RWPE1 (cell line): Measurements from ENCODE around the gene PLA2G12A.

Source experiments
- CTCF ChIA-PET: fragments of 350-600 bp; sonication (Branson Sonifier 250); formaldehyde crosslinking; extraction: SDS; loops from one replicate; lab custom pipeline; 2021; lab: Yijun Ruan, JAX
- POLR2A ChIA-PET: fragments of 400-600 bp; formaldehyde crosslinking; extraction: SDS; loops from one replicate; lab custom pipeline; 2020; ENCODE audit warnings: antibody characterized with exemption; ENCODE audit not compliant: low non-redundant PET; lab: Yijun Ruan, JAX
- DNase-seq: peaks from one replicate; pipeline ENCODE4 v3.0.0; 2012; ENCODE audit warnings: low spot score
- H3K27ac ChIP-seq: fragments of 450-650 bp; 2 replicates; pipeline ENCODE4 v1.5.1; 2017
- TF ChIP-seq, protein P1 (sequence below): fragments of 450-650 bp; conservative IDR thresholded peaks from 2 replicates; pipeline ENCODE4 v1.5.1; 2017; ENCODE audit warnings: low read depth, mild to moderate bottlenecking

PLA2G12A gene

GRCh38 chr4:109719604-109720003 is 10.3 kb downstream of the PLA2G12A start:
- TF ChIP-seq, protein P1, sequence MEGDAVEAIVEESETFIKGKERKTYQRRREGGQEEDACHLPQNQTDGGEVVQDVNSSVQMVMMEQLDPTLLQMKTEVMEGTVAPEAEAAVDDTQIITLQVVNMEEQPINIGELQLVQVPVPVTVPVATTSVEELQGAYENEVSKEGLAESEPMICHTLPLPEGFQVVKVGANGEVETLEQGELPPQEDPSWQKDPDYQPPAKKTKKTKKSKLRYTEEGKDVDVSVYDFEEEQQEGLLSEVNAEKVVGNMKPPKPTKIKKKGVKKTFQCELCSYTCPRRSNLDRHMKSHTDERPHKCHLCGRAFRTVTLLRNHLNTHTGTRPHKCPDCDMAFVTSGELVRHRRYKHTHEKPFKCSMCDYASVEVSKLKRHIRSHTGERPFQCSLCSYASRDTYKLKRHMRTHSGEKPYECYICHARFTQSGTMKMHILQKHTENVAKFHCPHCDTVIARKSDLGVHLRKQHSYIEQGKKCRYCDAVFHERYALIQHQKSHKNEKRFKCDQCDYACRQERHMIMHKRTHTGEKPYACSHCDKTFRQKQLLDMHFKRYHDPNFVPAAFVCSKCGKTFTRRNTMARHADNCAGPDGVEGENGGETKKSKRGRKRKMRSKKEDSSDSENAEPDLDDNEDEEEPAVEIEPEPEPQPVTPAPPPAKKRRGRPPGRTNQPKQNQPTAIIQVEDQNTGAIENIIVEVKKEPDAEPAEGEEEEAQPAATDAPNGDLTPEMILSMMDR: no peak
- ChIA-PET POLR2A (no interaction called here), CTCF (no interaction called here)
- H3K27ac ChIP-seq: no peak overlapping the region
- no peak for DNase-seq

- POLR2A ChIA-PET: no interaction called here
- CTCF ChIA-PET: interaction anchor here (1.0 kb wide), 1 partner anchor 22 kb away, joined by 4 read pairs; no protein-coding TSS in a partner anchor
- H3K27ac ChIP-seq: no peak overlapping the region
- no peak for DNase-seq
- TF ChIP-seq, protein P1: no peak
Measured at GRCh38 chr4:109718759-109719158, 11.1 kb downstream of the PLA2G12A start.

GRCh38 chr4:109713500-109713899 is 16.4 kb downstream of the PLA2G12A start:
- ChIA-PET CTCF (interaction anchor here (0.7 kb wide), 1 partner anchor 10 kb away, joined by 4 read pairs; the partner anchor contains the start of gene CASP6), POLR2A (no interaction called here)
- TF ChIP-seq, protein P1: no peak
- DNase-seq: no peak
- no peak overlapping the region for H3K27ac ChIP-seq

- no peak overlapping the region for H3K27ac ChIP-seq
- POLR2A ChIA-PET: no interaction called here
- TF ChIP-seq, protein P1: no peak
- CTCF ChIA-PET: no interaction called here
- no peak for DNase-seq
Measured at GRCh38 chr4:109708990-109709389, 20.9 kb downstream of the PLA2G12A start.

- CTCF ChIA-PET: no interaction called here
Measured at GRCh38 chr4:109708435-109708834, 21.4 kb downstream of the PLA2G12A start.

GRCh38 chr4:109703664-109704361 is 26.1 kb downstream of the PLA2G12A start:
- ChIA-PET CTCF (interaction anchor here (0.6 to 0.7 kb wide), 3 partner anchors 10 to 991 kb away, joined by 3 to 4 read pairs (median 3); no protein-coding TSS in a partner anchor), POLR2A (interaction anchor here (0.9 kb wide), 1 partner anchor 25 kb away, joined by 3 read pairs; no protein-coding TSS in a partner anchor)
- TF ChIP-seq, protein P1: no peak
- H3K27ac ChIP-seq: peak overlapping the region; percentile 83
- no peak for DNase-seq

More at GRCh38 chr4:109708435-109708834, 21.4 kb downstream of the PLA2G12A start:
- H3K27ac ChIP-seq: no peak overlapping the region
- TF ChIP-seq, protein P1: no peak
- no peak for DNase-seq
- POLR2A ChIA-PET: no interaction called here
